Body of pancreas (tissue), 4 donors: ENCODE measurements around the gene RALB. TPM values are rescaled to one million over a fixed set of nuclear protein-coding genes. Genes with fewer than 3 reads are reported as not detected.

Experiments used
- ATAC-seq: fragments of 150-250 bp; one replicate; pipeline ENCODE4 v1.9.1; 2016
- DNase-seq, 4 donors: peaks; one replicate each; pipeline ENCODE4 v3.0.0-alpha.2; 2019
- H3K27ac ChIP-seq, 4 donors: fragments of 200-600 bp; sonication (generic); 1 replicate in 3 of 4; 2 replicates in 1 of 4; pipeline versions ENCODE4 v1.5.1 to v1.6.1; 2016 to 2019; ENCODE audit warnings: mild to moderate bottlenecking in 1 of 4, mixed read lengths in 1 of 4, moderate library complexity in 1 of 4
- H3K27me3 ChIP-seq, 2 donors: fragments of 200-600 bp; sonication (generic); one replicate each; pipeline ENCODE4 v1.6.0; 2016; ENCODE audit warnings: mild to moderate bottlenecking in 1 of 2
- H3K36me3 ChIP-seq, 2 donors: fragments of 200-600 bp; sonication (generic); replicated peaks in 1 of 2; 2 replicates each; pipeline ENCODE4 v1.5.1; 2016; ENCODE audit warnings: low read depth in 2 of 2; ENCODE audit not compliant: insufficient read depth in 1 of 2
- H3K4me1 ChIP-seq: fragments of 200-600 bp; sonication (generic); one replicate; pipeline ENCODE4 v1.6.0; 2016
- H3K4me3 ChIP-seq, 2 donors: fragments of 200-600 bp; sonication (generic); 1 replicate in 1 of 2; 2 replicates in 1 of 2; pipeline ENCODE4 v1.5.1; 2016 to 2019
- H3K9me3 ChIP-seq, 3 donors: fragments of 200-600 bp; sonication (generic); 1 replicate in 2 of 3; 2 replicates in 1 of 3; pipeline ENCODE4 v1.5.1; 2016
- CTCF ChIP-seq, 7 experiments: fragments of 450-650 bp in 4 of 7; fragments of 200-600 bp in 3 of 7; sonication (generic) in 3 of 7; IDR thresholded peaks; one replicate each; pipeline ENCODE4 v1.5.1; 2016 to 2019; ENCODE audit warnings: antibody characterized with exemption in 7 of 7
- POLR2A ChIP-seq, 3 donors: fragments of 450-650 bp; IDR thresholded peaks; one replicate each; pipeline ENCODE4 v1.6.1; 2016; ENCODE audit warnings: antibody characterized with exemption in 3 of 3, mild to moderate bottlenecking in 2 of 3
- WGBS, 2 donors: methylation state at CpG; one replicate each; pipeline ENCODE4 v1.1.5; 2017; 5-methylcytosine and 5-hydroxymethylcytosine counted together
- intact Hi-C: fragments of 100-400 bp; cut with DNase I; formaldehyde crosslinking; loops from one replicate; pipeline ENCODE4 v1.15.1; 2023
- total RNA-seq, 2 donors: library from RNA; depleted of rRNA; stranded (reverse); fragments of >200 nt; gene quantifications; one replicate each; pipeline ENCODE4 v1.1.0, GENCODE V29; 2016

The RALB gene
- total RNA-seq, 2 donors from 2014 or later = 17.8 to 21.3 TPM

- ATAC-seq = no peak
- no peaks in the 10 kb centered on the region for H3K4me1 ChIP-seq
- no peaks in the 10 kb centered on the region for H3K9me3 ChIP-seq
- intact Hi-C loops = no loop called here
- H3K27me3 ChIP-seq = no peaks in the 10 kb centered on the region
- DNase-seq = no peak
- TF ChIP-seq CTCF (IDR thresholded peaks at IDR 0.05) (no peak), POLR2A (IDR thresholded peaks at IDR 0.05) (no peak)
- no peaks in the 10 kb centered on the region for H3K36me3 ChIP-seq
- H3K27ac ChIP-seq = no peak overlapping the region
- H3K4me3 ChIP-seq = no peak overlapping the region
- 78 to 82% methylated on average over 5 of the region's 5 CpGs for WGBS, 2 donors
Observed at GRCh38 chr2:120260736-120261135, 8.1 kb downstream of the RALB start.

DNA sequence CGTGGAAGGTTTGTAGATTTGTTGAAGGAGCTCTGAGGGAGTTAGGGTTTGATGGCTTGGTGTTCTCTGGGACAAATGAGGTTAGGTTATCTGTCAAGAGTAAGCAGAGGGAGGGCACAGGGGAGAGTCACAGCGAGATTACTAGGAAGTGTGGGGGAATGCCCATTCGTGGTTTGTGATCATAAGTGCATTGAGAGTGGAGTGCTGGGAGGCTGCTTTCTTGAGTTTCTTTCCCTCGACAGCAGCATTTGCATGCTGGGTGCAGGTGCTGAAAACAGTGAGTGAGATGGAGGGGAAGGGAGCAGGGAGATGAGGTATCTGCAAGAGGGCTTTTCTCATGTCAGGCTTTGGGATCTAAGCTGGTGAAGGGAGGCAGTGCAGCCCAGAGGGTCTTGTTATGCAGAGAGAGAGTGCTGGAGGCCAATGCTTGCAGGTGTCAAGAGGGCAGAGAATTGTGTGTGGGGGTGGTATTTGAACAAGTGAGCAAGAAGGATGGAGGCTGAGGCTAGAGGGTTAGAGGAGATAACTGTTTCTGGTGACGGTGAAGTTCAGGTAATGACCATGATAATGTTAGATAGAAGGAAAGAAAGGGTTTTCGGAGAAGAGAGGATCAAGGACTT is 8.8 kb downstream of the RALB start:
- no peak for TF ChIP-seq POLR2A (IDR thresholded peaks at IDR 0.05)
- TF ChIP-seq CTCF (IDR thresholded peaks at IDR 0.05) = no peak
- intact Hi-C loops = no loop called here
- Histone ChIP-seq H3K4me1 (no peaks in the 10 kb centered on the region), H3K36me3 (no peaks in the 10 kb centered on the region), H3K9me3 (no peaks in the 10 kb centered on the region), H3K4me3 (no peak overlapping the region), H3K27ac (no peak overlapping the region), H3K27me3 (no peaks in the 10 kb centered on the region)
- DNase-seq (no peak), ATAC-seq (no peak)
- WGBS, 2 donors = 83 to 89% methylated on average over 6 of the region's 6 CpGs

DNA sequence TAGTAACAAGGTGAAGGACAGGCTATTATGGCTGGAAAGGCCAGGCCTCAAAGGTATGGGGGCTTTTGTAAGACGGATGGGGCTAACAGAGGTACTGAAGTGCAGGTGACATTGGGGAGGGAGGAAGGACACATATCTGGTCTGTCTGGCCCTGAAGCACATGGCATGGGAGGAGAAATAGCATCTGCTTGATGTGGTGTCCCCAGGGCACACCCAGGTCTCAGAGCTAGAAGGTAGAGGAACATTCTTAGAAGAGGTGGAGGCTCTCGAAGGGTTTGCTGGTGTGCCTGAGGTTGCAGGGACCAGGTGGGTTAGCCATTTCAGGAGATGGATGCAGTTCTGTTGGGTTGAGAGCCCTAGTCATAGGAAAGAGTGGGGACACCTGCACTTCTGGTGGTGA is 9.5 kb downstream of the RALB start:
- no peaks in the 10 kb centered on the region for H3K4me1 ChIP-seq
- no peaks in the 10 kb centered on the region for H3K9me3 ChIP-seq
- 39 to 46% methylated on average over 2 of the region's 2 CpGs for WGBS, 2 donors
- DNase-seq (no peak), ATAC-seq (no peak)
- H3K27me3 ChIP-seq = no peaks in the 10 kb centered on the region
- H3K4me3 ChIP-seq = no peak overlapping the region
- H3K36me3 ChIP-seq = no peaks in the 10 kb centered on the region
- H3K27ac ChIP-seq = no peak overlapping the region
- TF ChIP-seq POLR2A (IDR thresholded peaks at IDR 0.05) (no peak), CTCF (IDR thresholded peaks at IDR 0.05) (no peak)
- intact Hi-C loops = no loop called here

DNA sequence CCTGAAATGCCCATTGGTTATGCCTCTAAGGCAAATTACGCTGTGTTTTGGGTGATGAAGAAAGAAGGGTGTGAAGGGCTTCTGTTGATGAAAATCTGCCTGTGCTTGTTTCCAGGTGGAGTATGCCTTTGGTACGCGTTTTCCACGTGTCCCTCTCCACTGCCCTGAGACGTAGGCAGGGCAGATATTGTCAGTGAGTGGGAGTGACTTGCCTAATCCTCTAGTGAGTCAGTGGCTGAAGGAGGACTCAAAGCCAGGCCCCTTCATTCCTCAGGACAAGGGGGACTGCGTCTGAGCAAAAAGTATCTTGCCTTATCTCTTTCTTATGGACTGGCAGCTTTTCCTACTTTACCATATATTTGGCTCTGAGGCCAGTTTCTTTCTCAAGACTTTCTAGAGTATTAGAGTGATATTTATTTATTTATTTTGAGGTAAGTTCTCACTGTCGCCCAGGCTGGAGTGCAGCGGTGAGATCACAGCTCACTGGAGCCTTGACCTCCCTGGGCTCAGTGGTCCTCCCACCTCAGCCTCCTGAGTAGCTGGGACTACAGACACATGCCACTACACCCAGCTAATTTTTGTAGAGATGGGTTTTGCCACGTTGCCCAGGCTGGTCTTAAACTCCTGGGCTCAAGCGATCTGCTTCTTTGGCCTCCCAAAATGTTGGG is 10.2 kb downstream of the RALB start:
- Histone ChIP-seq H3K9me3 (no peaks in the 10 kb centered on the region), H3K27ac (no peak overlapping the region), H3K36me3 (no peaks in the 10 kb centered on the region), H3K4me1 (no peaks in the 10 kb centered on the region), H3K27me3 (no peaks in the 10 kb centered on the region), H3K4me3 (no peak overlapping the region)
- WGBS, 2 donors = 73 to 75% methylated on average over 8 to 10 of the region's 10 CpGs
- TF ChIP-seq POLR2A (IDR thresholded peaks at IDR 0.05) = no peak
- TF ChIP-seq CTCF (IDR thresholded peaks at IDR 0.05) = no peak
- intact Hi-C loops = no loop called here
- no peak for ATAC-seq
- no peak for DNase-seq

DNA sequence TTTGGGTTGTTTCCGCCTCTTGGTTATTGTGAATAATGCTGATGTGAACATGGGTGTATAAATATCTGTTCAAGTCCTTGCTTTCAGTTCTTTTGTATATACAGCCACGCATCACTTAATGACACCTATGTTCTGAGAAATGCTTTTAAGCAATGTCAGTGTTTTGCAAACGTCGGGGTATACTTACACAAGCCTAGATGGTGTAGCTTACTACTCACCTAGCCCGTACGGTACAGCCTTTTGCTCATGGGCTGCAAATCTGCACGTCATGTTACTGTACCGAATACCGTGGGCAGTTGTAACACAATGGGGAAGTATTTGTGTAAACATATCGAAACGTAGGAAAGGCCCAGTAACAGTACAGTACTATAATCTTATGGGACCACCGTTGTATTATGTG is 12.4 kb downstream of the RALB start:
- Histone ChIP-seq H3K27ac (no peak overlapping the region), H3K27me3 (no peaks in the 10 kb centered on the region), H3K36me3 (no peaks in the 10 kb centered on the region), H3K4me3 (no peak overlapping the region), H3K9me3 (no peaks in the 10 kb centered on the region), H3K4me1 (peaks cover 3% of the 10 kb centered on the region)
- ATAC-seq (no peak), DNase-seq (no peak)
- TF ChIP-seq CTCF (IDR thresholded peaks at IDR 0.05) = no peak
- TF ChIP-seq POLR2A (IDR thresholded peaks at IDR 0.05) = no peak
- WGBS, 2 donors = 70 to 84% methylated on average over 12 of the region's 12 CpGs
- intact Hi-C loops = no loop called here
